GM12892 (cell line): Measurements from ENCODE around the gene IL32.

Experiments
- POLR2A ChIP-seq: IDR thresholded peaks from 2 replicates; pipeline ENCODE4 v1.6.1; 2011; ENCODE audit warnings: low read depth, low read length, control low read depth
- POLR2AphosphoS5 ChIP-seq: IDR thresholded peaks from 2 replicates; pipeline ENCODE4 v1.6.1; 2011; ENCODE audit warnings: low read depth, low read length, control low read depth
- TAF1 ChIP-seq: IDR thresholded peaks from 2 replicates; pipeline ENCODE4 v1.6.1; 2011; ENCODE audit warnings: low read depth, mild to moderate bottlenecking, control low read depth, low read length, borderline replicate concordance

GRCh38 chr16:3035289-3035971 lies 30.0 kb upstream of the IL32 start:
- TF ChIP-seq POLR2A (no peak), POLR2AphosphoS5 (no peak), TAF1 (no peak)
